Tibial artery (tissue), 4 donors: ENCODE measurements around the gene ADAM20.

Experiments
- DNase-seq, 2 donors: peaks; one replicate each; pipeline ENCODE4 v3.0.0-alpha.2; 2019
- H3K27ac ChIP-seq, 2 donors: fragments of 200-600 bp; sonication (generic) in 1 of 2; 1 replicate in 1 of 2; 2 replicates in 1 of 2; pipeline ENCODE4 v1.5.1; 2018 to 2019; ENCODE audit warnings: mild to moderate bottlenecking in 1 of 2
- H3K27me3 ChIP-seq, 2 donors: fragments of 200-600 bp; sonication (generic) in 1 of 2; one replicate each; pipeline versions ENCODE4 v1.5.1 to v1.6.0; 2016 to 2019
- H3K36me3 ChIP-seq, 3 donors: fragments of 200-600 bp; sonication (generic) in 2 of 3; one replicate each; pipeline ENCODE4 v1.5.1; 2016 to 2019; ENCODE audit warnings: mild to moderate bottlenecking in 2 of 3
- H3K4me1 ChIP-seq, 4 donors: fragments of 200-600 bp; sonication (generic) in 2 of 4; 1 replicate in 3 of 4; 2 replicates in 1 of 4; pipeline ENCODE4 v1.5.1; 2016 to 2019
- H3K4me3 ChIP-seq, 2 donors: fragments of 200-600 bp; sonication (generic) in 1 of 2; 1 replicate in 1 of 2; 2 replicates in 1 of 2; pipeline ENCODE4 v1.5.1; 2018 to 2019; ENCODE audit warnings: mild to moderate bottlenecking in 2 of 2
- H3K9me3 ChIP-seq, 3 donors: fragments of 200-600 bp; sonication (generic) in 1 of 3; one replicate each; pipeline ENCODE4 v1.5.1; 2016 to 2019
- CTCF ChIP-seq, 2 experiments: fragments of 200-600 bp in 1 of 2; fragments of 450-650 bp in 1 of 2; IDR thresholded peaks; one replicate each; pipeline ENCODE4 v1.5.1; 2017 to 2019; ENCODE audit warnings: antibody characterized with exemption in 2 of 2, mild to moderate bottlenecking in 1 of 2, moderate library complexity in 1 of 2
- intact Hi-C: fragments of 100-400 bp; cut with DNase I; formaldehyde crosslinking; loops from one replicate; pipeline ENCODE4 v1.15.0; 2023; ENCODE audit warnings: low total_unique reads

The ADAM20 gene

GRCh38 chr14:70527501-70528105, 7.2 kb downstream of the ADAM20 start:
- no peak for TF ChIP-seq CTCF (IDR thresholded peaks at IDR 0.05)
- H3K27me3 ChIP-seq, result no peaks in the 10 kb centered on the region
- peaks cover 0 to 5% (median 0%) of the 10 kb centered on the region in 3 donors for H3K9me3 ChIP-seq
- intact Hi-C loops, result no loop called here
- DNase-seq, result no peak
- H3K27ac ChIP-seq, result no peak overlapping the region
- H3K4me1 ChIP-seq, result no peaks in the 10 kb centered on the region
- H3K4me3 ChIP-seq, result no peak overlapping the region
- H3K36me3 ChIP-seq, result peaks cover 24 to 38% (median 27%) of the 10 kb centered on the region in 3 donors

- TF ChIP-seq CTCF (IDR thresholded peaks at IDR 0.05), result no peak
- peaks cover 23 to 37% (median 31%) of the 10 kb centered on the region in 3 donors for H3K36me3 ChIP-seq
- intact Hi-C loops, result no loop called here
- no peak overlapping the region for H3K4me3 ChIP-seq
- peaks cover 0 to 1% (median 1%) of the 10 kb centered on the region in 3 donors for H3K9me3 ChIP-seq
- no peak overlapping the region for H3K27ac ChIP-seq
- H3K27me3 ChIP-seq, result no peaks in the 10 kb centered on the region
- DNase-seq, result no peak
- no peaks in the 10 kb centered on the region for H3K4me1 ChIP-seq
Observed at GRCh38 chr14:70525691-70526090, 9.1 kb downstream of the ADAM20 start.

- TF ChIP-seq CTCF (IDR thresholded peaks at IDR 0.05), result no peak
- intact Hi-C loops, result no loop called here
Observed at GRCh38 chr14:70515811-70516210, 19.0 kb downstream of the ADAM20 start.

GRCh38 chr14:70514168-70515069, 20.4 kb downstream of the ADAM20 start:
- intact Hi-C loops, result no loop called here
- Histone ChIP-seq H3K4me3 (no peak overlapping the region), H3K9me3 (peaks cover 0 to 5% (median 0%) of the 10 kb centered on the region in 3 donors), H3K36me3 (peaks cover 0 to 9% (median 6%) of the 10 kb centered on the region in 3 donors), H3K4me1 (no peaks in the 10 kb centered on the region), H3K27me3 (no peaks in the 10 kb centered on the region), H3K27ac (no peak overlapping the region)
- no peak for DNase-seq
- no peak for TF ChIP-seq CTCF (IDR thresholded peaks at IDR 0.05)

More at GRCh38 chr14:70515811-70516210, 19.0 kb downstream of the ADAM20 start:
- peaks cover 0 to 14% (median 10%) of the 10 kb centered on the region in 3 donors for H3K9me3 ChIP-seq
- peaks cover 0 to 20% (median 17%) of the 10 kb centered on the region in 3 donors for H3K36me3 ChIP-seq
- H3K27me3 ChIP-seq, result no peaks in the 10 kb centered on the region
- DNase-seq, result no peak
- no peak overlapping the region for H3K4me3 ChIP-seq
- no peak overlapping the region for H3K27ac ChIP-seq
- H3K4me1 ChIP-seq, result no peaks in the 10 kb centered on the region

GRCh38 chr14:70498191-70498590, 36.6 kb downstream of the ADAM20 start:
- Histone ChIP-seq H3K36me3 (peaks cover 8 to 23% (median 14%) of the 10 kb centered on the region in 3 donors), H3K27ac (no peak overlapping the region), H3K4me3 (no peak overlapping the region), H3K9me3 (peaks cover 0 to 12% (median 0%) of the 10 kb centered on the region in 3 donors), H3K27me3 (no peaks in the 10 kb centered on the region), H3K4me1 (no peaks in the 10 kb centered on the region)
- DNase-seq, result no peak
- no peak for TF ChIP-seq CTCF (IDR thresholded peaks at IDR 0.05)
- intact Hi-C loops, result no loop called here
